Epithelial cell of prostate (primary cell): ENCODE measurements around the gene SPAG4.

Source experiments
- DNase-seq: peaks from one replicate; pipeline ENCODE4 v3.0.0-alpha.2; 2011; ENCODE audit warnings: low read depth, low spot score
- H3K27ac ChIP-seq: fragments of 450-650 bp; 2 replicates; pipeline ENCODE4 v1.5.1; 2017; ENCODE audit warnings: mild to moderate bottlenecking

The SPAG4 gene

DNA sequence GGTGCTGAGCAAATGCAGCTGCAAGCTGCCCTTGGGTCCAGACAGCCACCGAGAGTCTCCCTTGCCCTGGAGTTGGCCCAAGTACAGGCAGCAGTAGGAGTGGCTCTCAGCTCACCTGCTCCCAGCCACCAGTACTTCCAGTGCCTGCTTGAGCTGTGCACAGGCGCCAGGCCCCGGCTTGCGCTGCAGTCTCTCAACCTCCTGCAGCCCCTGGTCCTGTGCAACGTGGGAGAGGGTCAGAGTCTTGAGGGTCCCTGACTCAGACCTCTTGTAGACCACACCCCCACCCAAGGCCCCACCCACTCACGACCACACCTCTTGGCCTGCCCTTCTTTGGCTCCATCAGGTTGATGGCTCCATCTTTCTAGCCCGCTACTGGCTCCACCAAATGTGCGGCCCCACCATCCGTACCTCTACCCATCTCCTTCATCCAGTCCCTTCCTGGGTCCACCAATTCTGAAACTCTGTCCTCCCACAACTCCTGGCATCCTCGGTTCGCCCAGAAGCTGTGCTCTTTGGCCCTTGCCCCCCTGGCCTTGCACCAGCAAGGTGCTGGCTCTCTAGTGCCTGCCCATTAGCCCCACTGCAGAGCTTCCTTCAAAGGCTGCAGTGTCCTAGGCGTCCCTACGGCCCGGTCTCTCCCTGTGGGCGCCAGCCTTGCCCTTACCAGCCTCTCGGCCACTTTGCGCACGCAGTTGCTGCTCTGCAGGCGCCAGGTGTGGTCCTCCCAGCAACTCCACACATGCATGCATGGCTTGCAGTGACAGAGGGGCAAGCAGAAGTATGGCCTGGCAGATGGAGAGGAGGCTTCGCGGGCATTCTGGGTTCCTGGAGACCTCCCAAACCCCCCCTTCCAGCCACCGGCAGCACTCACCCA is 16.5 kb upstream of the SPAG4 start:
- DNase-seq, result no peak
- no peak overlapping the region for H3K27ac ChIP-seq

- no peak for DNase-seq
- no peak overlapping the region for H3K27ac ChIP-seq
Measured at GRCh38 chr20:35599776-35600120, 15.9 kb upstream of the SPAG4 start.

DNA sequence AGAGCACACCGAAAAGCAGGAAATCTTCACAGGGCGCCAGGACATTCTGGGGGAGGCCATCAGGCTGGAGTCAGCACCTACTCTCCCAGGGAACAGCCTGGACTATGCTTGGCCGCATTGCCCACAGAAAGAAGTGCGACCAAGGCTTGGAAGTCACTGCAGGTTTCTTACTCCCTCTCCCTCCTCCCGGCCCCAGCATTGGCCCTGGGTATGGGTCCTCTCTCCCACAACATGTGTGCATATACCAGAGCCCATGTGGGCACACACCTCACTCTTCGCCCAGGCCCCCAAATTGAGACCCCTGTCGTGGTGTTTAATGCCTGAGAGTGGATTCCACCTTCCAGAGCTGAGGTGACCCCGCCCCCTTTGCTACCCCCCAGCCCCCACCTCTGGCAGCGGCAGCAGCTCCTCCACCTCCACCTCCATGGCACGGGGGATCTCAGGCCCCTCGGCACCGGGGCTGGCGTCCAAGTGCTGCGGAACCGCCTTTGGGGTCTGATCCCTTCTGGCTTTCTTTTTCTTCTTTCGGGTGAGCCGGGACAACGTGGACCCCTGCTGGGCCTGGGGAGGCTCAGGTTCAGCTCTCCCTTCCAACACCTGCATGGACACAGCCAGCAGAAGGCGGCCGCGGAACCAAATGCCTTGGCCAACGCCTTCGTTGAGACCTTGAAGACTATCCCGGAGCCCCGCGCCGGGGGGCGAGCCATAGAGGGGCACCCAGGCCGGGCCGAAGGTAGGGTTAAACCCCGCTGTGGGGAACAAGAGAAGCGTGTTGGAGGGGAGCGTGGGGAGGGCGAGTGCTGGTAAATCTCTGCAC is 15.2 kb upstream of the SPAG4 start:
- DNase-seq, result no peak
- H3K27ac ChIP-seq, result no peak overlapping the region

- DNase-seq, result no peak
- no peak overlapping the region for H3K27ac ChIP-seq
Measured at GRCh38 chr20:35600993-35601973, 14.3 kb upstream of the SPAG4 start.

- no peak for DNase-seq
- no peak overlapping the region for H3K27ac ChIP-seq
Measured at GRCh38 chr20:35601990-35602389, 13.6 kb upstream of the SPAG4 start.

- DNase-seq, result no peak
- no peak overlapping the region for H3K27ac ChIP-seq
Measured at GRCh38 chr20:35602851-35603495, 12.7 kb upstream of the SPAG4 start.

- DNase-seq, result no peak
- no peak overlapping the region for H3K27ac ChIP-seq
Measured at GRCh38 chr20:35603695-35604448, 11.8 kb upstream of the SPAG4 start.

DNA sequence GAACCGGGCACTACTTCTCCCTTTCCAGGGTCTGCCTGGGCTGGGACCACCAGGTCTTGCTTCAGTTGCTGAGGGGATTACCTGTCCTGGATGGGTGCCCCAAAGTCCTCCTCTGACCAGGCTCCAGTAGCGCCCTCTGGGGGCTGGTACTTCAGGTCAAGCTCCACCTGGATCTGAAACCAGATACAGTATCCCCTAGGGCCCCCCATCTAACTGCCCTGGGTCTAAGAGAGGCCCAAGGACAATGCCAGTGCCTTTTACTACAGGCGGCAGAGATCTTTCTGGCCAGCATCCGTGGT is 11.2 kb upstream of the SPAG4 start:
- no peak overlapping the region for H3K27ac ChIP-seq
- DNase-seq, result no peak

GRCh38 chr20:35606127-35606526 is 9.5 kb upstream of the SPAG4 start:
- H3K27ac ChIP-seq, result no peak overlapping the region
- no peak for DNase-seq

DNA sequence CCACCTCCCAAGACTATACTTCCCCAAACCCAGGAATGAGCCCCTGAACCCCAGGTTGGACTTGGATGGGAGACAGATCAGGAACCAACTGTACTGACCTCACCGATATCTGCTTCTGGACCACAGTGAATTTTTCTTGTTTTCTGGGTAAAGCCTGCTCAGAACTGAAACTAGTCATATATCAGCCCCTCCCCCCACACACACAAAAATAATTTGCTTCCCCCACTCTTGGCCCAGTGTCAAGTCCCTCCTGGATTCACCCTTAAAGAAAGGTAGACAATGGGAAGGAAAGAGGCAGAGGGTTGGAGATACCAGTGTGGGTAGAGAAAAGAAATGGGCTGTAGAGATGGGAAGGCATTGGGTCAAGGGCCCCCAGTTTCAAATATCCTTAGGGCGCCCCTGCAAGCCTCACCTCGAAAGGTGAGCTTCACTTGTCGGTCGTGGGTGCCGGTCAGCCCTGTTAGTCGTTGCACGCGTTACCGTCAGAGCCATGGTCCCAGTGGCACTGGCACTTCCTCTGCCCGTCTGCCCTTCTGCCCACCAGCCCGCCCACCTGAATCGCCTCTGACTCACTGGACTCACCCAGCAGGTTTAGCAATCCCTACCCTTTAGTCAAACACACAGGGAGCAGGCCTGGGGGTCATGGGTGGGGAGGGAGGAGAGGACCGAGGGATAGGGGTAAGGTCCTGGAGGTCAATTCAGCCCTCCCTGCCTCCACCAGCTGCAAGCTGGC is 8.5 kb upstream of the SPAG4 start:
- no peak overlapping the region for H3K27ac ChIP-seq

DNA sequence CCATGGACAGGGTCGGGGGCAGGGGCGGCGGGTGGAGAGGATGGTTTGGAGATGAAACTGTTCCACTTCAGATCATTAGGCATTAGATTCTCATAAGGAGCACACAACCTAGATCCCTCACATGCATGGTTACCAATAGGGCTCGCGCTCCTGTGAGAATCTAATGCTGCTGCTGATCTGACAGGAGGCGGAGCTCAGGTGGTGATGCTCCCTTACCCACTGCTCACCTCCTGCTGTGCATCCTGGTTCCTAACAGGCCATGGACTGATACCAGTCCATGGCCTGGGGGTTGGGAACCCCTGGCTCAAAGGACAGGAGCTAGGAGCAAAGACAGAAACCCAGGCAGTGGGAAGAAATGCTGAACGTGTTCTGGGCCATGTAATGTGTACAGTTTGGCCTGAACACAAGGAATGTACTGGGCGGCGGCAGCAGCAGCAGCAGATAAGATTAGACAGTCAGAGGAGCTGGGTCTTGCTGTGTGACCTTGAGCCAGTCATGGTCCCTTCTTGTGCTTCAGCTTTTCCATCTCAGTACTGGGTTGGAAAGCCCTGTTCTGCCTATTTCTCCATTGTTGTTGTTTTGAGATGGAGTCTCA is 4.7 kb upstream of the SPAG4 start:
- DNase-seq, result no peak
- no peak overlapping the region for H3K27ac ChIP-seq

More for the DNA sequence above, 8.5 kb upstream of the SPAG4 start:
- DNase-seq, result no peak

DNA sequence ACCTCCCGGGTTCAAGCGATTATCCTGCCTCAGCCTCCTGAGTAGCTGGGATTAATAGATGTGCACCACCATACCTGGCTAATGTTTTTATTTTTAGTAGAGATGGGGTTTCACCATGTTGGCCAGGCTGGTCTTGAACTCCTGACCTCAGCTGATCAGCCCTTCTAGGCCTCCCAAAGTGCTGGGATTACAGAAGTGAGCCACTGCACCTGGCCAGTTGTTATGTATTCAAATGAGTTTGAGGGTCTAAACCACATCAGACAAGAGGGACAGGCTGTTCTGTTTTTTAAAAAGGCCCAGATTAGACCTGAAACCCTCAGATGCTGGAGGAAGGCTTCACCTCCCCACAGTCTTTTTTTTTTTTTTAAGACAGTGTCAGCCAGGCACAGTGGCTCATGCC is 4.1 kb upstream of the SPAG4 start:
- no peak overlapping the region for H3K27ac ChIP-seq
- no peak for DNase-seq

- H3K27ac ChIP-seq, result peak overlapping the region; percentile 46
- DNase-seq, result peak; percentile 94
Measured at GRCh38 chr20:35616465-35617396, 1.1 kb downstream of the SPAG4 start.

GRCh38 chr20:35617397-35618262 is 2.0 kb downstream of the SPAG4 start:
- peak overlapping the region; percentile 46 for H3K27ac ChIP-seq
- no peak for DNase-seq

GRCh38 chr20:35618263-35619131 is 2.9 kb downstream of the SPAG4 start:
- peak overlapping the region; percentile 46 for H3K27ac ChIP-seq

More at GRCh38 chr20:35618263-35619131, 2.9 kb downstream of the SPAG4 start:
- no peak for DNase-seq
